ENCODE data around the gene PRMT1. TPM values are rescaled to one million over a fixed set of nuclear protein-coding genes. Genes with fewer than 3 reads are reported as not detected.

The PRMT1 gene
- total RNA-seq, 1 donor, result 341 TPM

GRCh38 chr19:49664171-49665035, 12.7 kb upstream of the PRMT1 start:
- peak; percentile 79 for DNase-seq (ENCODE audit: low read depth)
- peak; percentile 5 for TF ChIP-seq CTCF (IDR thresholded peaks at IDR 0.05; ENCODE audit: insufficient read depth, low read depth, low read length)
- peak overlapping the region; percentile 95 for H3K4me3 ChIP-seq (ENCODE audit: low read depth, low read length)

DNA sequence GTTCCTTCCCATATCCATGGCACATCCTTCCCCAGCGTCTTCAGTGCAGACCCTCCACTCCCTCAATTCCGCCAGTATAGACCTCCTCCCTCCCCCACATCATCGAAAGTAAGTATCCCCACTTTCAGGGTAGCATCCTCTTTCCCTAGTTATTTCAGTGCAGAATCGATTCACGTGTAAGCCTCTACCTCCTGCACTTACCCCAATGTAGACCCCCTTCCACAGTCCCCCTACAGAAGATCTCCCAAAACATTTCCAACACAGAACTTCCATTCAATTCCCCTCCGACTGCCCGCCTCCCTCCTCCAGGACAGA, 12.1 kb upstream of the PRMT1 start:
- peak overlapping the region; percentile 95 for H3K4me3 ChIP-seq (ENCODE audit: low read depth, low read length)
- TF ChIP-seq CTCF (IDR thresholded peaks at IDR 0.05; ENCODE audit: insufficient read depth, low read depth, low read length), result no peak
- peak; percentile 6 for DNase-seq (ENCODE audit: low read depth)

- DNase-seq (ENCODE audit: low read depth), result peak; percentile 96
These were observed 11.5 kb upstream of the PRMT1 start, which contains the start of the genes BCL2L12 and IRF3 for GRCh38 chr19:49665351-49666119. Gene BCL2L12, plus strand, starts transcription at chr19:49665933. Its CDS starts 760 bp downstream, at chr19:49666693. Gene IRF3, minus strand, starts transcription at chr19:49665857. Its CDS starts 1,019 bp downstream, at chr19:49664838.

GRCh38 chr19:49666120-49666444, 11.0 kb upstream of the PRMT1 start:
- H3K4me3 ChIP-seq (ENCODE audit: low read depth, low read length), result peak overlapping the region; percentile 95
- TF ChIP-seq CTCF (IDR thresholded peaks at IDR 0.05; ENCODE audit: insufficient read depth, low read depth, low read length), result no peak
- DNase-seq (ENCODE audit: low read depth), result no peak

More at GRCh38 chr19:49665351-49666119, 11.5 kb upstream of the PRMT1 start, which contains the start of the genes BCL2L12 and IRF3:
- H3K4me3 ChIP-seq (ENCODE audit: low read depth, low read length), result peak within 1 kb of the TSS; percentile 95
- TF ChIP-seq CTCF (IDR thresholded peaks at IDR 0.05; ENCODE audit: insufficient read depth, low read depth, low read length), result no peak

GRCh38 chr19:49667473-49667872, 9.6 kb upstream of the PRMT1 start:
- DNase-seq (ENCODE audit: low read depth), result no peak
- no peak for TF ChIP-seq CTCF (IDR thresholded peaks at IDR 0.05; ENCODE audit: insufficient read depth, low read depth, low read length)
- H3K4me3 ChIP-seq (ENCODE audit: low read depth, low read length), result no peak overlapping the region

DNA sequence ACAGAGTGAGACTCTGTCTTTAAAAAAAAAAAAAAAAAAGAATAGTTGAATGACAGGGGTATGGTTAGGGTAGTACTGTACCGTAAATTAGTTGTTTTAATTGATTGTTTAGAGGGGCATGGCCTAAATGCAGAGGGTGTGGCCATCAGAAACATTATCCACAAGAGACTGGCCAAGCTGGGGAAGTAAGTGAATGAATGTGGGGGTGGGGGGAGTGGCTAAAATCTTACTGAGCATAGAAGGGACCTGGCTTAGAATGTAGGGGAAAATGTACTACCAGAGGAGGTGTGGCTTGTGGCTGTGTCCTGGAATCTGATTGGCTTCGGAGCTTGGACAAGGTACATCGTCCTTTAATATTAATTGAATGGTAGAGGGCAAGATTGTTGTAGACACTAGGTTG, 7.6 kb upstream of the PRMT1 start:
- no peak for DNase-seq (ENCODE audit: low read depth)
- TF ChIP-seq CTCF (IDR thresholded peaks at IDR 0.05; ENCODE audit: insufficient read depth, low read depth, low read length), result no peak
- H3K4me3 ChIP-seq (ENCODE audit: low read depth, low read length), result no peak overlapping the region
